HG03097 (cell line): ENCODE results near the gene CAPN8.

Experiments
- ATAC-seq: cut with Tn5 transposase; IDR thresholded peaks from one replicate; pipeline ENCODE4 v1.9.1; 2021; ENCODE audit not compliant: unreplicated experiment, low FRiP score

The CAPN8 gene

DNA sequence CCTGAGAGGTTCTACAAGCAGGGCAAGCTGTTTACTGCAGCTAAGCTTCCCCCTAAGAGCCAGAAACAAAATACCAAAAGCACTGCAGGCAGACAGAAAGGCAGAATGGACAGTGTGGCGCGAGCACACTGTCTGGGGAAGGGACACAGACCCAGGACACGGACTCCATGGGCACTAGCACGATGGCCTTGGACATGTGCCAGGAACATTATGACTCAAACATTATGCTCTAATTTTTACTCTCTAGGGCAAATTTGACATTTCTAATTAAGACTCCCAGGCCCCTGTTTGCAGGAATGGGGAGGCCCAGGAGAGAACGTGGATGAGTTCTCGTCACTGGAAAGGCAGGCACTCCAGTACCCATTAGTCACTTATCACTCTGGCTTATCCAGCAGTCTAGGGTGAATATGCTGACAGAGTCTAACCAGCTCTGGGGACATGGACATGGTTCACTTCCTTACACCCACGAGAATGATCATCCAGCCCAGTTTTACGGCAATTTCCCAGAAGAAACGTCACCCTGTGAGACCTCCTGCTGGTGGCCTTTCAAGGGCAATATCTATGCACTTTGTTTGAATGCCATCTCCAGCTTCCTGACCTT lies 45.1 kb downstream of the CAPN8 start:
- no peak for ATAC-seq

DNA sequence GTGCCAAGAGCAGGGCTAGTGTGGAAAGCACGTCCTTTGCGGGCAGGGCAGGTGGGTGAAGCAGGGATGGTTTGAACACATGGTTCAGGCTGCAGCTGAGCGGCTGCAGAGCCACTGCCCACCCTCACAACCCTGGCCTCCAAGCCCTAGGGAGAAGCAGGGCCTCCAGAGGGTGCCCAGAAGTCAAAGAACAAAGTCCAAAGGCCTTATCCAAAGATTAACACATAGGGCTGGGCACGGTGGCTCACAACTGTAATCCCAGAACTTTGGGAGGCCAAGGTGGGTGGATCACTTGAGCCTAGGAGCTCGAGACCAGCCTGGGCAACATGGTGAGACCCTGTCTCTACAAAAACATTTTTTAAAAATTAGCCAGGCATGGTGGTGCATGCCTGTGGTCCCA lies 46.8 kb downstream of the CAPN8 start:
- no peak for ATAC-seq

DNA sequence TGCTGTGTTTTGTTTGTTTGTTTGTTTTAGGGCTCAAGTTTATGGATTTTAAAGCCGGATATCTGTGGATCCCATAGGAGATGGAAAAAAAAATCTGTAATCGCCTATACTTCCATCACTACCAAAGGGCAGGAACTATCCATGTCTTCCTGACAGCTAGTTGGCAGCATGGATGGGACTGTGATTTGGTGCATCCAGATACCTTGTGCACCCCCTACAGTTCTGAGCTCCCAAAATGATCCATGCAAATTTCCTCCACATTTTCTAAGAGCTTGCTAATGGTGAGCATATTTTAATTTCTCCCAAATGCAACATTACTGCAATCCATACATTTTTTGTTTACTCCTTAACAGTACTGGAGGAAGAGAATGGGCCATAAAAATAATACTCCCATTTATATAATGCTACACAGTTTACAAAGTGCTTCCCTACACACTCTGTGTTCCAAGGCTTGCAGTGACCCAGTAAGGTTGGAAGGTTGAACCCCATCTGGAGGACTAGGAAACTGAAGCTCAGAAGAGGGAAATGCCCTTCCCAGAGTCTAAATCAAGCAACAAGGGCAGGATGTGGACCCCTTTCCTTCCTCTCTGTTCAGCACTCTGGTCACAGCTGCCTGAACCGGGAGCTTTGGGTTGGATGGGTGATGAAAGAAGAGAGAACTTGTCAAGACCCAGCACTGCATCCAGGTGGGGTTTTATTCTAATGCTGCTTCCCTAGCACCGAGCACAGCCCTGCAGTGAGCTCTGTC lies 48.0 kb downstream of the CAPN8 start:
- ATAC-seq, result no peak

DNA sequence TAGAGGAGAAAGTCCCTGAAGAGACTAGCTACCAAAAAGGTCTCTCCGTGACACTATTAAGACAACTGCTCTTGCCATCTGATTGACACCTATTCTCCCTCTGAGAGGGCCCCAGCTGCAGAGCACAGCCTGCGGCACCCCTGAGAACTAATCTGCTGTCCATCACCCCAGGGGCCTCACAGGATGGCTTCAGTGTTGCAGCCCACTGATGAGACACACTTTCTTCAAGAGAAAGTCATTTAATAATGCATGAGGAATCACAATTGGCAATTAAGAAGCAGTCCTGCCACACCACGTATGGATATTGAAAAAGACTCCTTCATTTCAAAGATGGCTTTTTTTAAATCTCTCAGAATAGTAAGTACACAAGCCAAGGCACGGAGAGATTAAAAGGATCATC lies 48.9 kb downstream of the CAPN8 start:
- ATAC-seq, result no peak

DNA sequence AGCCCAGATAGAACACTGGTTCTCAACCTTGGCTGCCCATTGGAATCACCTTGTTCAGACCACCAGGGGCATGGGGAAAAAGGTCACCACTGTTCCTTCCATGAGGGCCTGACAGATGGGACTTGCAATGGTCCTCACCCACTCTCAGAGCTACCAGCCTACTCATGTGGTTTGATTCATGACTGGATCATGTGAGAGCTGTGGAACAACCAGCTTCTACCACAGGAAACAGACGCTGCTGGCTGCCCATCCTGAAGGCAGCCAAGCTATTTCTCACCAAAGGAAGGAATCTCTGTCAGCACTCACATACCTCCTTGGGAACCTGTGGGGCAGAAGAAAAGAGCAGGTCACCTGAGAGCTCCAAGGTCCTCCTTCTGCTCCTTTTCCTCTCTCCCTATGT lies 53.6 kb downstream of the CAPN8 start:
- no peak for ATAC-seq

DNA sequence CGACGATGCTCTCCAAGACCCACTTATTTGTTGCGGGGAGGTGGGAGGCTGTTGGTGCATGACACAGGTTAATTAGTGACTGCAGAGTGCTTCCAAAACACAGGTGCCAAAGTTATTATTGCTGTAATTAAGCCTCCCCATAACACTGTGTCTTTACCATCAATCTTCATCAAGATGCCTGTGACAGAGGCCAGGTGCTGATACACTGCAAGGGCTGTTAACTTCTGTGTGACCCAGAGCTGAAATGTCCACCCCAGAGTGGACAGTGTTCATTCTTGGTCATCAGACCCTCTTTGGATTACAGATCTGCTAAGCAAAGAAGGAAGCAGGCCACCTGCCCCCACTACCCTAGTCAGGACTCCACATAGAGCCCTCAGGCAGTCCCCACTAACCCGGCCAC lies 55.5 kb downstream of the CAPN8 start:
- no peak for ATAC-seq

DNA sequence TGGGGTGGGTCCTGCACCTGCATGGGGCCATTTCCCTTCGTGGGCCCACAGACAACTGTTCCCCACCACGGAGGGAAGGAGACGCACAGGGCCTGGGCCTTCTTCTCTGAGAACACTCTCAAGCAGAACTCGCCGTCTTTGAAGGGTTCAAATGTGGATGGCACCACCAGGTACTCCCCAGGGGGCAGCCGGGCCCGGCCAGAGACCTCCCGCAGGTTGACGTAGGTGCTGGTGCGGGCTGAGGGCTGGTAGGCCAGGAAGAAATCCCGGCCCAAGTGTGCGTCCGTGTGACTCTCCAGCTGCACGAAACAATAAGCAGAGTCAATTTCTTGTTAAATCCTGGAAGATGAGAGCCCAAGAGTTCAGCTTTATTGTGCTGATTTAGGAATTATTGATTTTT lies 56.4 kb downstream of the CAPN8 start:
- ATAC-seq, result no peak

DNA sequence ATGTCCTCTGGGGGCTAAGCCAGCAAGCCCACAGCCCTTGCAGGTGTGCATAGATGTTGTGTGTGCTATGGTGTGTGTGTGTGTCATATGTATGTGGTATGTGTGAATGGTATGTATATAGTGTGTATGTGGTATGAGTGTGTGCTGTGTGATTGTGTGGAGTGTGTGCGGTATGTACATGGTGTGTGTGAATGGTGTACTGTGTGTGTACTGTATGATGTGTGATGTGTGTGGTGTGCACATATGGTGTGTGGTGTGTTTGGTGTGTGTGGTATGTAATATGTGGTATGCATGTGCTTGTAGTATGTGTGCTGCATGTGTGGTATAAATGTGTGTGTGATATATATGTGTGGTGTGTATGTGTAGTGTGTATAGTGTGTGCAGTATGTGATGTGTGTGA lies 107.0 kb downstream of the CAPN8 start:
- ATAC-seq, result no peak

DNA sequence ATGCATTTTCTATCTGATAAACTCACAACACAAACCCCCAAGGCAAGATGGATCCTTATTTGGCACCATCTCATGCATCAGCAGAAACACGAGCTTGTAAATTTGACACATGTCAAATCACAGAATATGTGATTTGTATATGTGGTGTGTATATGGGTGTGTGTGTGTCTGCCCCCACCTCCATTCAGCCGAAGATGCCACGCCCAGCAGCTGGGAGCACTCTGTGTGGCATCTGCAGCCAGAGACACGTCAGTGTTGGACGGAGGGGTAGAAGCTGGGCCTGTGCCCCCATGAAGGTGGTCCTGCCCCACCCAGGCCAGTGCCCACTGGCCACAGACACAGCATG lies 108.4 kb downstream of the CAPN8 start:
- ATAC-seq, result no peak

DNA sequence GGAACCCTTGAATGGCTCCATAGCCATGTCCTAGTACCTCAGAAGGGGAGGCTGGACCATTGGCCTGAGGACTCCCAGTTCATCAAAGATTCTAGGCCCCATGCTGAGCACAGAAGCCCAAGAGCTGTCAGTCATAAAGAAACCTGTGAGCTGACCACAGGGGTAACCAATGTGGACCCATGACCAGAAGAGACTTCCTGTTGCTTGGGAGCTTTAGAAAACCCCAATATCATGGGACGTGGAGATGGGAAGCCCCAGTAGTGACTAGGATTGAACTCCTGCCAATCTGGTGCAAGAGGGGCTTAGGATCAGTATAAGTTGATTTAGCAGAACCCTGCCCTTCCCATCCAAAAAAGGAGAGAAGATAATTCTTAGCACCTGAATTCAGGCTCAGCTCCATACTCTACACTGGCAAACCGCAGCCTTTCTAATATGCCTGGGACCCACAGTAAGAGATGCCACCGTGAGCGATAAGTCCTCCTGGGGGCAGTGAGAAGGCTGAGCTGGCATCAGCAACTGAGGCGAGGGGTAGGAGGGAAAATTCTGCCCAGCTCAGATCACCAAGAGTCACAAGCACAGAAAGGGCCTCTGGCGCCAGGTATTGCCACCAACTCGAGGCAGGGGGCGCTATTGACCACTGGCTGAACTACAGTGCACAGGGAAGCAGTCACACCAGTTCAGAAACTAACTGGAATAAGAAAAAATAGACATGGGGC lies 108.9 kb downstream of the CAPN8 start:
- peak; percentile 86 for ATAC-seq

DNA sequence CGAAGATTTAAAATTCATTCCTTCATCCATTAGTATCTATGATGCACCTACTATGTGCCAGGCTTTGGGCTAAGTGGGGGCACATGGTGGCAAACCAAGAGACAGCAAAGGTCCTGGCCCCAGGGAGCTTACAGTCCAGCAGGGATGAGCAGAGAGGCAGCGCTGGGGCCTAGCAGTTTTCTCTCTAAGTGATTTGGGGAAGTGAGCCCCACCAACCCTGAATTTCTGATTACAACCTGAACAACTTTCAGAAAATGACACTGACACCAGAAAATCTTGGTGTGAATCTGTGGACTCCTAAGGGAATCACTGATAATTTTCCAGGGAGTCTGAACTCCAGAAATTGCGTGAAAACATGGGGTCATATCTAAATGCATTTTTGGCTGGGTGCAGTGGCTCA lies 111.5 kb downstream of the CAPN8 start:
- no peak for ATAC-seq

DNA sequence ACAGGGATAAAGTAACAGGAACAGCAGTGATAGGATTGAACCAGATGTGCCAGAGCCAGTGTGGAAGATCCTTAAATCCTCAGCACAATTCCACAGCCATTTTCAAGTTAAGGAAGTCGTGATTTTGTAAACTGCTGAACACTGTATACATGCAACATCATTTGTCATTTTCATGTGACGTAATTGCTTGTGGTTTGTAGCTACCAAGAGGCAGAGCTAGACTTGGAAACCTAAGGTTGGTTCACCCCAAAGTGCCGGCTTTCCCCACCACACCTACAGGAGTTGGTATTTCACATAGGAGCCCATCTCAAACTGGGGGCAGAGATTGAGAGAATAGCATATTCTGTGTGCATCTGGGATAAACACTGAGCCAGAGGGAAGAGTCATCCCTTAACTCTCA lies 113.9 kb downstream of the CAPN8 start:
- ATAC-seq, result no peak

DNA sequence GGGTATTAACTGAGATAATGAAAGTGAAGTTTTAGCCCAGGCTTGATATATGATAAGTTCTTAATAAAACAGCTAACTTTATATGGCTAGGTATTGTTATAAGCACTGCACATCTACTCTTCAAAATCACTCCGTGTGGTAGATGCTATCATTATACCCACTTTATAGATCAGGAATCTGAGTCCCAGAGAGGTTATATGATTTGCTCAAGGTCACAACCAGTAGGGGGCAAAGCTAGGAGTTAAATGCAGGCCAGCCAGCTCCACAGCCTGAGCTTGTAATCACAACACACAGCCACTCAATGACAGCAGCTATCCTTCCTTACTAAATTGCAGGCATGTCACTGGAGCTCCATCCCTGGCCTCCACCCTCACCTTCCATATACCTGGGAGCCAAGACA lies 115.8 kb downstream of the CAPN8 start:
- ATAC-seq, result no peak

DNA sequence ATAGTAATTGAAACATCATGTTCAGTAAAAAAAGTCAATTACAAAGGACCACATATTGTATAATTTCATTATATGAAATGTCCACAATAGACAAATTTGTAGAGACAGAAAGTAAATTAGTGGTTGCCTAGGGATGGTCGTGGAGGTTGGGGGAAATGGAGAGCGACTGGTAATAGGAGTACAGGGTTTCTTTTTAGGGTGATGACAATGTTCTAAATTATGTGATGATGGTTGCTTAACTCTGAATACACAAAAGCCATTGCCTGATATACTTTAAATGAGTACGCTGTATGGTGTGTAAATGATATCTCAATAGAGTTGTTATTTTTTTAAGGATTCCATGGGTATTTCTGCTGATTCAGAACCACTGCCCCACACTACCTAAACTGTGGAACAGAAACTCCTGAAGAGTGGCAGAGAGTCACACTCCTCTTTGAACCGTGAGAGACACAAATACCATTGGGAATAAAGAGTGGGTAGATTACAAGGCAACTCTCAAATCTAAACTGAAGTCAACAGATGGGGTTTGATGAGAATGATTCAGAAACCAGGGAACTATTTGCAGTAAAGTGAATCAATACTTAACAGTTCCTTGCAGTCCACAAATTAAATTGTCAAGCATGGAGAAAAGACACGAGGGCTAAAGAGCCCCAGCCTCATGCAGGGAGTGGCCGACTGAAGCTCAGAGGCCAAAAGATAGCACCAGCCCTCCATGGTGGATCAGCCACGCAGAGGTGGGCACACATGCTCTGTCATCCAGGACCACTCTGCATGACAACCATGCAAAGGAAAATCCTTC lies 118.0 kb downstream of the CAPN8 start:
- ATAC-seq, result no peak

DNA sequence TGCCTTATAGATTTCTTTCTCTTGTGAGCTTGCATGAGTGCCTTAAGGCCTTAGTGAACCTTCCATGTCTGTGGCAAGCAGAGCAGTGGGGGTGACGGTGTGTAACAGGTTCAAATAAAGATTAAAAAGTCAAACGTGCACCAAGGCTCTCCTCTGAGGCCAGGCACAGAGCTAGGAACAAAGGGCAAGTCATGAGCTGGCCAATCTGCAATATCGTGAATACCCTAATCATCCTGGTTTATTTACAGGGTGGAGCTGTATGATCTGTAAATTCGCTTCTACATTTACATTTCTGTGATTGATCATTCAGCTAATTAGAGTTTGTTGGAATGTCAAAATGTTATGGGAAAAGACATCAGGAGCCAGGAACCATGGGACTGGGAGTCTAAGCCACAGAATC lies 120.2 kb downstream of the CAPN8 start:
- ATAC-seq, result no peak

DNA sequence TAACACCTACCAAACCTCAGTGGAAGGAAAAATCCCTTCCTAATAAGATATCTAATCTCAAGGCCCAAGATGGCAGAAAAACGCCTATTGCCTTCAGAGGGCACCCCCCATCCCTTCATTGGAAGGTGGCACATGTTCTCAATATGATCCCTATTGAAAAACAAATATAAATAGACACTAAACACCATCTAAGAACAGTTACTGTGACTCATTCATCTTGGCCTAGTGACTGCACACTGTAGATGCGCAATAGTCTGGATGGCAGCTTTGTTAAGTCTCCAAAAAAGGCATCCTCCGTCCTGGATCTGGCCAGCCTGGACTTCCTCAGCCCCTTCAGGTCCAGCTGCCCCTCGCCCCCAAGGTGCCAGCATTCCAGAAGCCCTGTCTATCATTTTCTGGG lies 121.9 kb downstream of the CAPN8 start:
- no peak for ATAC-seq

DNA sequence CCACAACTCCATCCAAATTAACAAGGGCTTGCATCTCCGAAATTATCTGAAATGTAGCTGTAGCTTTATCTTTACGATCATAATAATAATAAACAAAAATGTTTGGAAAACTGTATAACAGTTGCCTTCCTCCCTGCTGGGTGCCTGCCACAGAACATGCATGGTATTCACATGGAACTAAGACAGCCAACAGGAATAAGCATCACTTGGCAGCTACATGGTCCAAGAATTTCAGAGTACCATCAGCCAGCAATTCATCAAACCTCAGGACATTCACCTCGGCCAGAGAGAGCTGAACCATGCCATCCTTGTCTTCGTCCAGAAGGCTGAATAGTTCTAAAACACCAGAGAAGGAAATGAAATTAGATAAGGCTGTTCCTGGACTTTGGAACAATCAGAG lies 122.7 kb downstream of the CAPN8 start:
- no peak for ATAC-seq

DNA sequence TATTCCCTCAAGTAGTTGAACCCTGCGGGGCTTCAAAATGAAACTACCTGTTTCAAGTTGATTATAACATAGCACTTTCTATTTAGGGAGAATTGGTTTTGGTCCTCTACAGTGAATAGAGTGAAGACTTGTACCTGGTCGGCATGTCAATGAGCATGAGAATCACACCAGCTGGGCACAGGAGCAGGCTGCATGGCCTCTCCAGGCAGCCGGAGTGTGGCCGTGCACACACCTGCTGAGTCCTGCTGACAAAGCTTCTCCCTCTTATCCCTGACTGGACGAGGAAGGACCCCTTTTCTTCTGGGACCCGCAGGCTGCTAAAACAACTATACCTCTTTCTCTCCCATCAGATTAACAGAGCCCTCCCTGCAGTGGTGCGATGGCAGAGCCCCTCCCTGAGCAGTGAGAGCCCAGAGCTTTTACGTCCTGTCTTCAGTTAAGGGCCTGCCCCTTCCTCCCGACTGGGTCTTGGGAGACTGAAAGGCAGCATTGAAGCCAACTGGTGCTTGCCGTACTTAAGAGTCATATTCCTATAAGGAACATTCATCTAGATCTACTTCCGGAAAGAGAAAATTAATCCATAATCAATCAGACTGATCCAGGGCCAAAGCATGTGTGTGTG lies 124.9 kb downstream of the CAPN8 start:
- ATAC-seq, result no peak

DNA sequence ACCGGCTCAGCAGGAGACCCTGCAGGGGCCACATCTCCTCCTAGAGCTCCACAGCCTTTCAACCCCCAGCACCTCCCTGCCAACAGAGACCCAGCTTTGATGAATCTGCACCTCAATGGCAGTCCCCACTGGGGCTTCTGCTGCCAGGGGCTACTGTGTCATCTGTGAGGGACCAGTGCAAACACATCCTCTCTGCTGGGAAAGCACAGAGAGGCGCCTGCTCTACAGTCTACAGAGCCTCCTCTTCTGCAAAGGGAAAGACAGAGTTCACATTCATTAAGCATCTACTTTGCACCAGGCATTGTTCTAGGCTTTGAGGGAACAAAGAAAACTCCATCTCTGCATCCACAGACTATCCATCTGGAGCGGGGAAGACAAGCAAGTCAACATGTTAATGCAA lies 125.8 kb downstream of the CAPN8 start:
- no peak for ATAC-seq

DNA sequence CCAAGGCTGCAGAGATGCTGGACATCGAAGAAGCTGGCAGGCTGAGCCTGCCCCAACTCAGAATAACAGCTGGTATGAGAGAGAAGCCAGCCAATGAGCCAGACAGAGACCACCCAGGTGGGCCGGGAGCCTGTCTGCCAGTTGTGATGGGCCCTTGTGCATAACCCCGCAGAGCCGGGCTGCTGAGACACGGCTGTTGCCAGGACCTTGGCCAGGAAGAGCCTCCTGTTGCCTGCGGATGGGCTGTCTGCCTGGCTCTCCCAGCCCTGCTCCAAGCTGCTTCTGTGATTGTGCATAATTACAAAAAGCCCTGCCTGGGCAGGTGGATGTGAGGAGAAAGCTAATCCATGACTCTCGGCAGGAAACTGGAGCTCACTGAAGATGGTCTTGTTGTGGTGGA lies 126.5 kb downstream of the CAPN8 start:
- ATAC-seq, result no peak

DNA sequence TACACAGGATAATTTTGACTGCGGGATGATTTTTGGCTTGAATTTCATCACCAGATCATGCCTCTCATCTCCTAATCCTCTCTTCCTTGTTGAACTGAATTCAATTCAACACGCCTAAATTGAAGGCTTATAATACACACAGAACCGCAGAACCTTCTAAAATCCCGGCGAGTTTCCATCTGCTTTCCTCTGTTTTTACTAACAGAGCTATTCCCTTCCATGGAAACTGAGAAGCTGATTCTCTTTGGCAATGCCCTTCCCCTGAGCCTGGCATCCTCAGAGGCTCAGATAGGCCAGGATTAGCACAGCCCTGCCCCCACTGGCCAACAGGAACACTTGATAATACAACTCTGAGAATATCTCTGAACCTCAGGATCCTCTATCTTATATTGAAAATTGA lies 130.2 kb downstream of the CAPN8 start:
- ATAC-seq, result no peak
